NCI-H510A (cell line): ENCODE results near the gene ZC3H10.

ENCODE experiments used
- DNase-seq: peaks from one replicate; lab custom pipeline; 2025; lab: John Stamatoyannopoulos, UW

Gene ZC3H10

GRCh38 chr12:56127888-56128669 lies 10.0 kb downstream of the ZC3H10 start, which contains the start of gene ESYT1:
Gene ESYT1, plus strand, starts transcription at chr12:56128267. Its CDS starts 53 bp downstream, at chr12:56128320.
- DNase-seq: peak; percentile 99

- no peak for DNase-seq
Measured at GRCh38 chr12:56128670-56129205, 10.7 kb downstream of the ZC3H10 start.

- DNase-seq: no peak
Measured at GRCh38 chr12:56129206-56129941, 11.3 kb downstream of the ZC3H10 start.

GRCh38 chr12:56129942-56130495 lies 12.0 kb downstream of the ZC3H10 start:
- DNase-seq: no peak

GRCh38 chr12:56130876-56131275 lies 12.8 kb downstream of the ZC3H10 start:
- DNase-seq: no peak

GRCh38 chr12:56134897-56135296 lies 16.8 kb downstream of the ZC3H10 start:
- no peak for DNase-seq

GRCh38 chr12:56137853-56138571 lies 19.9 kb downstream of the ZC3H10 start:
- no peak for DNase-seq

- no peak for DNase-seq
Measured at GRCh38 chr12:56141946-56142784, 24.1 kb downstream of the ZC3H10 start.

- no peak for DNase-seq
Measured at GRCh38 chr12:56143217-56143616, 25.2 kb downstream of the ZC3H10 start.

GRCh38 chr12:56143870-56144269 lies 25.8 kb downstream of the ZC3H10 start:
- DNase-seq: no peak

- no peak for DNase-seq
Measured at GRCh38 chr12:56145217-56145616, 27.2 kb downstream of the ZC3H10 start.

- no peak for DNase-seq
Measured at GRCh38 chr12:56146492-56147460, 28.7 kb downstream of the ZC3H10 start.

GRCh38 chr12:56150563-56150962 lies 32.5 kb downstream of the ZC3H10 start:
- no peak for DNase-seq

- peak; percentile 65 for DNase-seq
Measured at GRCh38 chr12:56151672-56152131, 33.6 kb downstream of the ZC3H10 start.

GRCh38 chr12:56152132-56152755 lies 34.2 kb downstream of the ZC3H10 start, which contains the start of gene MYL6B:
Gene MYL6B, plus strand, starts transcription at chr12:56152587. Its CDS starts 1,332 bp downstream, at chr12:56153919.
- DNase-seq: peak; percentile 77

- no peak for DNase-seq
Measured at GRCh38 chr12:56152756-56153677, 35.0 kb downstream of the ZC3H10 start.

GRCh38 chr12:56153678-56154065 lies 35.6 kb downstream of the ZC3H10 start:
- DNase-seq: no peak

GRCh38 chr12:56154246-56154771 lies 36.2 kb downstream of the ZC3H10 start:
- DNase-seq: no peak
